H9 (cell line): Measurements from ENCODE around the gene IDH3B. TPM values are rescaled to one million over a fixed set of nuclear protein-coding genes. Genes with fewer than 3 reads are reported as not detected.

Experiments used
- DNase-seq: peaks from one replicate; pipeline ENCODE4 v3.0.0-alpha.2; 2017
- H2AFZ ChIP-seq: one replicate; pipeline ENCODE4 v1.6.1; 2013; ENCODE audit warnings: mild to moderate bottlenecking, low read length, control low read depth, moderate library complexity
- H2AK5ac ChIP-seq: 2 replicates; pipeline ENCODE4 v1.6.1; 2013; ENCODE audit warnings: low read length, control low read depth, mixed read lengths; ENCODE audit not compliant: insufficient read length
- H2BK120ac ChIP-seq: one replicate; pipeline ENCODE4 v1.6.1; 2013; ENCODE audit warnings: low read depth, mild to moderate bottlenecking, low read length, control low read depth, inconsistent platforms; ENCODE audit not compliant: poor library complexity, severe bottlenecking
- H2BK12ac ChIP-seq: 2 replicates; pipeline ENCODE4 v1.6.1; 2013; ENCODE audit warnings: low read length, control low read depth, mixed read lengths, low read depth; ENCODE audit not compliant: insufficient read length
- H2BK15ac ChIP-seq: 2 replicates; pipeline ENCODE4 v1.6.1; 2013; ENCODE audit warnings: low read depth, low read length, control low read depth
- H2BK20ac ChIP-seq: one replicate; pipeline ENCODE4 v1.6.1; 2013; ENCODE audit warnings: low read depth, mild to moderate bottlenecking, low read length, control low read depth, inconsistent platforms; ENCODE audit not compliant: poor library complexity, severe bottlenecking
- H2BK5ac ChIP-seq: 2 replicates; pipeline ENCODE4 v1.6.1; 2013; ENCODE audit warnings: low read length, control low read depth, mixed read lengths; ENCODE audit not compliant: insufficient read length
- H3K14ac ChIP-seq: 2 replicates; pipeline ENCODE4 v1.6.1; 2013; ENCODE audit warnings: low read length, control low read depth; ENCODE audit not compliant: insufficient read depth
- H3K18ac ChIP-seq: 2 replicates; pipeline ENCODE4 v1.6.1; 2013; ENCODE audit warnings: low read depth, mild to moderate bottlenecking, mixed read lengths, low read length, control low read depth; ENCODE audit not compliant: insufficient read length
- H3K23ac ChIP-seq: 2 replicates; pipeline ENCODE4 v1.6.1; 2013; ENCODE audit warnings: low read length, control low read depth, mixed read lengths, low read depth; ENCODE audit not compliant: insufficient read length
- H3K23me2 ChIP-seq: 2 replicates; pipeline ENCODE4 v1.6.1; 2013; ENCODE audit warnings: low read depth, mild to moderate bottlenecking, mixed read lengths, low read length, control low read depth; ENCODE audit not compliant: insufficient read length, poor library complexity, severe bottlenecking
- H3K27ac ChIP-seq: 2 replicates; pipeline ENCODE4 v1.5.1; 2013; ENCODE audit warnings: low read length, control low read depth, mixed read lengths, low read depth; ENCODE audit not compliant: insufficient read length
- H3K27me3 ChIP-seq: 2 replicates; pipeline ENCODE4 v1.6.1; 2013; ENCODE audit warnings: low read length, control low read depth, inconsistent platforms; ENCODE audit not compliant: insufficient read depth
- H3K4ac ChIP-seq: 2 replicates; pipeline ENCODE4 v1.6.1; 2013; ENCODE audit warnings: low read depth, mild to moderate bottlenecking, control low read depth, inconsistent platforms, low read length, moderate library complexity
- H3K4me1 ChIP-seq: 2 replicates; pipeline ENCODE4 v1.6.1; 2013; ENCODE audit warnings: low read length, control low read depth, inconsistent platforms; ENCODE audit not compliant: insufficient read depth
- H3K4me2 ChIP-seq: 2 replicates; pipeline ENCODE4 v1.6.1; 2013; ENCODE audit warnings: low read length, control low read depth, mixed read lengths; ENCODE audit not compliant: insufficient read length, insufficient read depth
- H3K56ac ChIP-seq: 2 replicates; pipeline ENCODE4 v1.6.1; 2013; ENCODE audit warnings: low read depth, mild to moderate bottlenecking, mixed read lengths, low read length, control low read depth; ENCODE audit not compliant: insufficient read length
- H3K79me1 ChIP-seq: 2 replicates; pipeline ENCODE4 v1.6.1; 2013; ENCODE audit warnings: low read depth, mild to moderate bottlenecking, moderate library complexity, low read length, control low read depth, inconsistent platforms; ENCODE audit not compliant: insufficient read depth, poor library complexity, severe bottlenecking
- H3K79me2 ChIP-seq: 2 replicates; pipeline ENCODE4 v1.6.1; 2013; ENCODE audit warnings: low read length, control low read depth, inconsistent platforms; ENCODE audit not compliant: insufficient read depth
- H3K9ac ChIP-seq: 2 replicates; pipeline ENCODE4 v1.6.1; 2013; ENCODE audit warnings: low read length, control low read depth, mixed read lengths; ENCODE audit not compliant: insufficient read length; ENCODE audit errors: extremely low read depth
- H3K9me3 ChIP-seq: one replicate; pipeline ENCODE4 v1.6.1; 2013; ENCODE audit warnings: low read depth, low read length, inconsistent platforms; ENCODE audit not compliant: control insufficient read depth
- H3T11ph ChIP-seq: one replicate; pipeline ENCODE4 v1.6.1; 2013; ENCODE audit warnings: mild to moderate bottlenecking, low read length, control low read depth, inconsistent platforms
- H4K20me1 ChIP-seq: one replicate; pipeline ENCODE4 v1.6.1; 2013; ENCODE audit not compliant: control insufficient read depth, insufficient read length, insufficient read depth
- H4K5ac ChIP-seq: 2 replicates; pipeline ENCODE4 v1.6.1; 2013; ENCODE audit warnings: low read depth, mild to moderate bottlenecking, mixed read lengths, low read length, control low read depth; ENCODE audit not compliant: insufficient read length
- H4K8ac ChIP-seq: replicated peaks from 2 replicates; pipeline ENCODE4 v1.6.1; 2013; ENCODE audit warnings: low read length, control low read depth, mixed read lengths, low read depth; ENCODE audit not compliant: insufficient read length
- H4K91ac ChIP-seq: 2 replicates; pipeline ENCODE4 v1.6.1; 2013; ENCODE audit warnings: low read depth, mild to moderate bottlenecking, moderate library complexity, mixed read lengths, low read length, control low read depth; ENCODE audit not compliant: insufficient read length
- H3K27ac Mint-ChIP-seq, 3 experiments: 2 replicates in 2 of 3; 3 replicates in 1 of 3; pipeline ENCODE4 v1.8.0; 2020 to 2021; ENCODE audit warnings: mixed read lengths in 3 of 3, mild to moderate bottlenecking in 1 of 3, moderate library complexity in 1 of 3
- H3K27me3 Mint-ChIP-seq: 2 replicates; pipeline ENCODE4 v1.8.0; 2021; ENCODE audit warnings: low read depth, mild to moderate bottlenecking, moderate library complexity, mixed read lengths
- H3K36me3 Mint-ChIP-seq, 3 experiments: 2 replicates in 2 of 3; 3 replicates in 1 of 3; pipeline ENCODE4 v1.8.0; 2020 to 2021; ENCODE audit warnings: low read depth in 3 of 3, mixed read lengths in 3 of 3; ENCODE audit not compliant: insufficient read depth in 1 of 3
- H3K4me1 Mint-ChIP-seq, 2 experiments: 2 replicates each; pipeline ENCODE4 v1.8.0; 2020; ENCODE audit warnings: mixed read lengths in 2 of 2
- H3K4me3 Mint-ChIP-seq, 2 experiments: 2 replicates in 1 of 2; 3 replicates in 1 of 2; pipeline ENCODE4 v1.8.0; 2020 to 2021; ENCODE audit warnings: mild to moderate bottlenecking in 2 of 2, mixed read lengths in 2 of 2, moderate library complexity in 1 of 2
- H3K9me3 Mint-ChIP-seq, 2 experiments: 2 replicates in 1 of 2; 3 replicates in 1 of 2; pipeline ENCODE4 v1.8.0; 2020; ENCODE audit warnings: mild to moderate bottlenecking in 2 of 2, mixed read lengths in 2 of 2, moderate library complexity in 1 of 2
- CTCF ChIP-seq: fragments of 200-600 bp; sonication (generic); conservative IDR thresholded peaks from 3 replicates; pipeline ENCODE4 v1.8.0; 2021; ENCODE audit warnings: antibody characterized with exemption, mild to moderate bottlenecking
- WGBS: extraction: QIAGEN DNeasy Blood & Tissue Kit; methylation state at CpG from one replicate; pipeline ENCODE4 v1.1.7; 2013; ENCODE audit warnings: missing lambda C conversion rate, low lambda C conversion rate, mixed read lengths; ENCODE audit not compliant: insufficient read length; ENCODE audit errors: extremely low coverage; 5-methylcytosine and 5-hydroxymethylcytosine counted together
- total RNA-seq: library from RNA; stranded (reverse); gene quantifications from 2 replicates; pipeline ENCODE4 v1.2.1, GENCODE V29; 2021

The IDH3B gene
- total RNA-seq, 1 experiment from 2014 or later: 114 TPM

GRCh38 chr20:2697768-2698167 is 33.8 kb upstream of the IDH3B start:
- Histone ChIP-seq H2BK12ac (no peak overlapping the region), H3K9me3 (no peaks in the 10 kb centered on the region), H3K56ac (no peak overlapping the region), H3K23me2 (no peaks in the 10 kb centered on the region), H3K79me2 (no peaks in the 10 kb centered on the region), H2BK120ac (no peak overlapping the region), H3K9ac (no peak overlapping the region), H3K79me1 (no peaks in the 10 kb centered on the region), H2BK5ac (no peak overlapping the region), H3K4me2 (no peak overlapping the region), H4K8ac (no peak overlapping the region), H4K5ac (no peak overlapping the region), H3T11ph (no peak overlapping the region), H3K27me3 (peaks cover 31% of the 10 kb centered on the region), H2AFZ (no peak overlapping the region), H4K20me1 (no peaks in the 10 kb centered on the region), H3K23ac (no peak overlapping the region), H4K91ac (no peak overlapping the region), H3K4me1 (no peaks in the 10 kb centered on the region; the same call in 1 of the 2 replicates), H3K27ac (no peak overlapping the region), H3K14ac (no peak overlapping the region), H3K4ac (no peak overlapping the region), H3K18ac (no peak overlapping the region), H2AK5ac (no peak overlapping the region), H2BK15ac (no peak overlapping the region), H2BK20ac (no peak overlapping the region)
- Mint-ChIP-seq H3K9me3 (no peaks in the 10 kb centered on the region; a peak in 1 of 5 replicates), H3K4me1 (peaks cover 28 to 51% of the 10 kb centered on the region in 2 experiments), H3K4me3 (no peak overlapping the region), H3K36me3 (no peaks in the 10 kb centered on the region; a peak in 1 of 7 replicates), H3K27ac (no peak overlapping the region), H3K27me3 (peaks cover 91% of the 10 kb centered on the region)
- TF ChIP-seq CTCF: no peak
- no CpG with 5 or more reads among the region's 3 CpGs for WGBS
- no peak for DNase-seq
